PC-9 (cell line): Measurements from ENCODE around the gene HOMER3. TPM values are rescaled to one million over a fixed set of nuclear protein-coding genes. Genes with fewer than 3 reads are reported as not detected.

ENCODE experiments used
- BruUV-seq: library from RNA; stranded (reverse); fragments of 400-500 nt; replicated peaks from 2 replicates; lab custom pipeline; 2021; lab: Mats Ljungman, UMichigan
- CTCF ChIA-PET: fragments of 300-600 bp; sonication (Branson Sonifier 250); formaldehyde crosslinking; loops from one replicate; lab custom pipeline; 2022; ENCODE audit warnings: antibody characterized with exemption; lab: Charles Lee
- POLR2A ChIA-PET: fragments of 300-600 bp; sonication (Branson Sonifier 250); formaldehyde crosslinking; loops from one replicate; lab custom pipeline; 2022; ENCODE audit warnings: antibody characterized with exemption; ENCODE audit not compliant: unreplicated experiment; lab: Charles Lee
- DNase-seq, 2 experiments: peaks; one replicate each; pipeline versions ENCODE4 v3.0.0 to v3.0.0-alpha.2; 2015 to 2022; ENCODE audit warnings: mixed read lengths in 1 of 2
- H2AFZ ChIP-seq: fragments of 200-600 bp; sonication (generic); 2 replicates; pipeline ENCODE4 v1.8.1; 2017; ENCODE audit warnings: antibody characterized with exemption
- H3F3A ChIP-seq: fragments of 200-600 bp; sonication (generic); 2 replicates; pipeline ENCODE4 v1.8.1; 2017; ENCODE audit warnings: antibody characterized with exemption, mild to moderate bottlenecking, low read depth; ENCODE audit not compliant: insufficient read depth
- H3K27ac ChIP-seq: fragments of 200-600 bp; sonication (generic); 2 replicates; pipeline ENCODE4 v1.6.1; 2016; ENCODE audit warnings: mixed run types
- H3K27me3 ChIP-seq: fragments of 200-600 bp; sonication (generic); 2 replicates; pipeline ENCODE4 v1.6.1; 2016; ENCODE audit warnings: low read depth, mixed run types; ENCODE audit not compliant: insufficient read depth
- H3K36me3 ChIP-seq: fragments of 200-600 bp; sonication (generic); 2 replicates; pipeline ENCODE4 v1.6.1; 2016; ENCODE audit warnings: low read depth, mixed run types
- H3K4me1 ChIP-seq: fragments of 200-600 bp; sonication (generic); replicated peaks from 2 replicates; pipeline ENCODE4 v1.6.1; 2016; ENCODE audit warnings: mixed run types; ENCODE audit not compliant: insufficient read depth
- H3K4me2 ChIP-seq: fragments of 200-600 bp; sonication (generic); 2 replicates; pipeline ENCODE4 v1.6.1; 2017; ENCODE audit warnings: mixed run types
- H3K4me3 ChIP-seq: fragments of 200-600 bp; sonication (generic); 2 replicates; pipeline ENCODE4 v1.6.1; 2016; ENCODE audit warnings: mixed run types
- H3K79me2 ChIP-seq: fragments of 200-600 bp; sonication (generic); 2 replicates; pipeline ENCODE4 v1.6.1; 2017; ENCODE audit warnings: low read depth, mixed run types
- H3K9me2 ChIP-seq: fragments of 200-600 bp; sonication (generic); 2 replicates; pipeline ENCODE4 v1.8.1; 2017; ENCODE audit warnings: mild to moderate bottlenecking; ENCODE audit not compliant: insufficient read depth
- H3K9me3 ChIP-seq: fragments of 200-600 bp; sonication (generic); 2 replicates; pipeline ENCODE4 v1.8.1; 2016; ENCODE audit warnings: low read depth; ENCODE audit not compliant: insufficient read depth
- H4K20me1 ChIP-seq: fragments of 200-600 bp; sonication (generic); 2 replicates; pipeline ENCODE4 v1.8.1; 2017; ENCODE audit not compliant: insufficient read depth
- EZH2 ChIP-seq: fragments of 200-600 bp; sonication (generic); IDR thresholded peaks from 2 replicates; pipeline ENCODE4 v1.8.0; 2017; ENCODE audit warnings: antibody characterized with exemption, low read depth
- intact Hi-C: fragments of 100-400 bp; cut with micrococcal nuclease; formaldehyde crosslinking; loops from one replicate; pipeline ENCODE4 v1.10.0; 2022; ENCODE audit not compliant: unreplicated experiment
- total RNA-seq: library from RNA; stranded (reverse); gene quantifications from 2 replicates; pipeline ENCODE4 v1.2.3, GENCODE V29; 2021
- TF ChIP-seq, protein P1 (sequence below): fragments of 200-600 bp; sonication (generic); conservative IDR thresholded peaks from 2 replicates; pipeline ENCODE4 v1.6.1; 2017; ENCODE audit warnings: mixed run types, antibody characterized with exemption, mild to moderate bottlenecking, moderate library complexity

The HOMER3 gene
- total RNA-seq, 1 experiment from 2014 or later: 55.7 TPM

DNA sequence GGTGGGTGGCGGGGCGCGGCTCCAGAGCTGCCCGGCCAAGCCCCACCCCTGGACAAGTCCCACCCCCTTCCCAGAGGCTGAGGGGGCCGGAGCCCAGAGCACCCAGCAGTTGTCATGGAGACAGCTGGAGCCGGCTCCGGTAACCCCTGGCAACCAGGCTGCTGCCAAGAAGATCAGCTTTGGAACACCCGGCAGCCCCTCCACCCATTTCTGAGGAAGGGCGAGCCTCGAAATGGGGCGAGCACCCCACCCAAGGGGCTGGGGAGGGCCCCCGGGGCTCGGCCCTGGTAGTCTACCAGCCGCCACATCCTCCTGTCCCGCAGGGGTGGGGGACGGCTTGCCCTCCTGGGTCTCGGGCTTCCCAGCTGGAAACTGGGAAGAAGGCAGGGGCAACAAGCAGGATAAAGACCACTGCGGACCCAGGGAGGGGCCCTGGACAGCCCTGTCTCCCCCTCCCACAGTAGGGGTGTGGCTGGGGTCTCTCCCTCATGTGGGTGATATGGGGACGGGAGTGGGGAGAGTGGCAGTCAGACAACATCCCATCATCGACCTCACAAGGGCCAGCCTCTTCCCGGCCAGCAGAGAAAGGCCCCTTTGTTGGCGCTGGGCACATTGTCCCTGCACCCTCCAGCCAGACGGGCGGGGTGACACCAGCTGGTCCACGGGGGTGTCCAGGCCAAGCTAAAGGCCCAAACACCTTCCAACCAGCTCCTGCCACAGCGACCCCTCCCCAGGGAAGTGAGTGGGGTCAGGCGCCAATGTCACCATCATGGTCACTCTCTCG lies 46.6 kb downstream of the HOMER3 start:
- intact Hi-C loops: loop anchor here (2.0 kb wide), 1 partner anchor 92 kb away; no protein-coding TSS in a partner anchor
- peak overlapping the region; percentile 92 for H3K4me2 ChIP-seq
- no peak for DNase-seq
- H3K36me3 ChIP-seq: peaks cover 4% of the 10 kb centered on the region; the same call in 1 of the 2 replicates
- no peak for TF ChIP-seq EZH2
- TF ChIP-seq, protein P1, sequence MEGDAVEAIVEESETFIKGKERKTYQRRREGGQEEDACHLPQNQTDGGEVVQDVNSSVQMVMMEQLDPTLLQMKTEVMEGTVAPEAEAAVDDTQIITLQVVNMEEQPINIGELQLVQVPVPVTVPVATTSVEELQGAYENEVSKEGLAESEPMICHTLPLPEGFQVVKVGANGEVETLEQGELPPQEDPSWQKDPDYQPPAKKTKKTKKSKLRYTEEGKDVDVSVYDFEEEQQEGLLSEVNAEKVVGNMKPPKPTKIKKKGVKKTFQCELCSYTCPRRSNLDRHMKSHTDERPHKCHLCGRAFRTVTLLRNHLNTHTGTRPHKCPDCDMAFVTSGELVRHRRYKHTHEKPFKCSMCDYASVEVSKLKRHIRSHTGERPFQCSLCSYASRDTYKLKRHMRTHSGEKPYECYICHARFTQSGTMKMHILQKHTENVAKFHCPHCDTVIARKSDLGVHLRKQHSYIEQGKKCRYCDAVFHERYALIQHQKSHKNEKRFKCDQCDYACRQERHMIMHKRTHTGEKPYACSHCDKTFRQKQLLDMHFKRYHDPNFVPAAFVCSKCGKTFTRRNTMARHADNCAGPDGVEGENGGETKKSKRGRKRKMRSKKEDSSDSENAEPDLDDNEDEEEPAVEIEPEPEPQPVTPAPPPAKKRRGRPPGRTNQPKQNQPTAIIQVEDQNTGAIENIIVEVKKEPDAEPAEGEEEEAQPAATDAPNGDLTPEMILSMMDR: no peak
- H3K27ac ChIP-seq: no peak overlapping the region
- peaks cover 23% of the 10 kb centered on the region for H3F3A ChIP-seq
- peaks cover under 1% of the 10 kb centered on the region; the same call in 1 of the 2 replicates for H4K20me1 ChIP-seq
- H3K4me1 ChIP-seq: no peaks in the 10 kb centered on the region
- CTCF ChIA-PET: interaction anchor here (0.6 kb wide), 1 partner anchor 14 kb away, joined by 10 read pairs; no protein-coding TSS in a partner anchor
- no TSS peak for BruUV-seq
- no peaks in the 10 kb centered on the region for H3K79me2 ChIP-seq
- H3K27me3 ChIP-seq: no peaks in the 10 kb centered on the region
- no peaks in the 10 kb centered on the region for H3K9me2 ChIP-seq
- peak overlapping the region; percentile 93; the same call in 1 of the 2 replicates for H2AFZ ChIP-seq
- POLR2A ChIA-PET: interaction anchor here (0.5 kb wide), 1 partner anchor 217 kb away, joined by 5 read pairs; no protein-coding TSS in a partner anchor
- H3K4me3 ChIP-seq: peak overlapping the region; percentile 67; the same call in 1 of the 2 replicates
- no peaks in the 10 kb centered on the region for H3K9me3 ChIP-seq

DNA sequence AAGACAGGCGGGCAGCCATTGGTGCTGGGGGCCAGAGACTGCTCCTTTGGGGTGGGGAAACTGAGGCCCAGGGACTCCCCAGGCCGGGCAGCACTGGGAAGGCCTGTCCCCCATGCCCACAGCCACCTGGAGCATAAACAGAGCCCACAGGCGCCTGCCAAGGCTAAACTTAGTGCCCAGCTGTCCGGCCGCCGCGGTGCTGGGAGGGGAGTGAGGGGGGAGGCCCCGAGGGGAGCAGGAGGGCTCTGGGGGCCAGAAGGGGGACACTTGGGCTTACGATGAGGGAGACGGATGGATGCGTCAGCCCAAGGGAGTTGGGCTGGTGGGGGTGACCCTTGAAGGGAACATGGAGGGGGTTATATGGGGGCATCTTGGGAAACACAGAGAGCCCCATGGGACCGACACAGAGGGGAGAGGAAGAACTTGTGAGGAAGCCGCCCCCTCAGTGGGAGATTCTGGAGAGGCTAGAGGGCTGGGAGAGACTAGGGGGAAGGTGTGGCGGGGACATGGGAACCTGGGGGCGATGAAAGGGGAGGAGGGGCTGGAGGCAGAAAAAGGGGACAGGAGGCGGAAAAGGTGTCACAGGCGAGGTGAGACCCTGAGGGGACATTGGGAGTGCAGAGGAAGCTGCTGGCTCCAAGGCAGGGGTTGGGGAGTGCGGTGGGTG lies 47.3 kb downstream of the HOMER3 start:
- H3K9me2 ChIP-seq: no peaks in the 10 kb centered on the region
- H3K9me3 ChIP-seq: no peaks in the 10 kb centered on the region
- ChIA-PET POLR2A (no interaction called here), CTCF (no interaction called here)
- H3K4me2 ChIP-seq: no peak overlapping the region
- no peaks in the 10 kb centered on the region for H3K36me3 ChIP-seq
- H4K20me1 ChIP-seq: no peaks in the 10 kb centered on the region; the same call in 1 of the 2 replicates
- H3K4me3 ChIP-seq: no peak overlapping the region
- intact Hi-C loops: loop anchor here (2.0 kb wide), 1 partner anchor 93 kb away; no protein-coding TSS in a partner anchor
- no peaks in the 10 kb centered on the region for H3K4me1 ChIP-seq
- DNase-seq: no peak
- BruUV-seq: no TSS peak
- no peaks in the 10 kb centered on the region for H3K27me3 ChIP-seq
- H3K27ac ChIP-seq: no peak overlapping the region
- no peaks in the 10 kb centered on the region for H3K79me2 ChIP-seq
- H2AFZ ChIP-seq: no peak overlapping the region
- TF ChIP-seq EZH2: no peak
- TF ChIP-seq, protein P1: no peak
- H3F3A ChIP-seq: peaks cover 22% of the 10 kb centered on the region

DNA sequence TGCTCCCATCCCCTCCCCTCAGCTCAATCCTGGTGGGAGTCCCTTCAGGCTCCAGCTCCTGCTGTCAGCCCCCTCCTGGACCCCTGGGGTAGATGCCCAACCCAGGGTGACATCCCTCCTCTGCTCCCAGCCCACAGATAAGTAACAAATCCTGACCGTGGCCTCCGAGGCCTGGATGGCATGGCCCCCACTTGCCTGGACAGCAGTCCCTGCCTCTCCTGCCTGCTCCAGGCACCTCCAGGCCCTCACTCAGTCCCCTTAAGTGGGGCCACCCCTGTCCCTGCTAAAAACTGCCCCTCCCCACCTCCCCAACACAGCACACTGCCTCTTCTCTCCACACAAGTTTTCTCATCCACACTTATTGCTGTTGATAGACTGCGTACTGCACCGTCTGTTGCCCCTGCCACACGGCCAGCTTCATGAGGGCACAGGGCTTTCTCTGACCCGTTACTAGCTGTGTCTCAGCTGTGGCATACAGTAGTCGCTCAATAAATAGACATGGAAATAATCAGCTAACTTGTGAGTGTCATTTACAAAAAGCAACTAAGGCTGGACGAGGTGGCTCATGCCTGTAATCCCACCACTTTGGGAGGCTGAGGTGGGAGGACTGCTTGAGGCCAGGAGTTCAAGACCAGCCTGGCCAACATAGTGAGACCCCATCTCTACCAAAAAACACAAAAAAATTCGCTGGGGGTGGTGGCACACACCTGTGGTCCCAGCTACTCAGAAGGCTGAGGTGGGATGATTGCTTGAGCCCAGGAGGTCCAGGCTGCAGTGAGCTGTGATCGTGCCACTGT lies 50.9 kb downstream of the HOMER3 start:
- Histone ChIP-seq H3K9me2 (no peaks in the 10 kb centered on the region), H3K27ac (no peak overlapping the region), H4K20me1 (no peaks in the 10 kb centered on the region), H3K4me1 (no peaks in the 10 kb centered on the region), H3K9me3 (no peaks in the 10 kb centered on the region), H3F3A (no peaks in the 10 kb centered on the region; the same call in 1 of the 2 replicates), H3K36me3 (no peaks in the 10 kb centered on the region), H3K4me3 (no peak overlapping the region), H3K27me3 (no peaks in the 10 kb centered on the region), H3K4me2 (no peak overlapping the region), H2AFZ (no peak overlapping the region), H3K79me2 (no peaks in the 10 kb centered on the region)
- no peak for TF ChIP-seq EZH2
- TF ChIP-seq, protein P1: no peak
- ChIA-PET CTCF (interaction anchor here (0.6 kb wide), 2 partner anchors 97 to 1490 kb away, joined by 5 to 6 read pairs; no protein-coding TSS in a partner anchor), POLR2A (no interaction called here)
- intact Hi-C loops: no loop called here
- DNase-seq: no peak
- BruUV-seq: no TSS peak
